ENCODE measurements around the gene CDC42EP5.
A peak's percentile ranks its signal among the peaks of the same experiment; 100 is the strongest.
"Not testable (repeated sequence)": the region's sequence is repeated elsewhere in the genome, so short reads cannot be mapped to it uniquely, and the experiment has no call there.

CDC42EP5 gene

DNA sequence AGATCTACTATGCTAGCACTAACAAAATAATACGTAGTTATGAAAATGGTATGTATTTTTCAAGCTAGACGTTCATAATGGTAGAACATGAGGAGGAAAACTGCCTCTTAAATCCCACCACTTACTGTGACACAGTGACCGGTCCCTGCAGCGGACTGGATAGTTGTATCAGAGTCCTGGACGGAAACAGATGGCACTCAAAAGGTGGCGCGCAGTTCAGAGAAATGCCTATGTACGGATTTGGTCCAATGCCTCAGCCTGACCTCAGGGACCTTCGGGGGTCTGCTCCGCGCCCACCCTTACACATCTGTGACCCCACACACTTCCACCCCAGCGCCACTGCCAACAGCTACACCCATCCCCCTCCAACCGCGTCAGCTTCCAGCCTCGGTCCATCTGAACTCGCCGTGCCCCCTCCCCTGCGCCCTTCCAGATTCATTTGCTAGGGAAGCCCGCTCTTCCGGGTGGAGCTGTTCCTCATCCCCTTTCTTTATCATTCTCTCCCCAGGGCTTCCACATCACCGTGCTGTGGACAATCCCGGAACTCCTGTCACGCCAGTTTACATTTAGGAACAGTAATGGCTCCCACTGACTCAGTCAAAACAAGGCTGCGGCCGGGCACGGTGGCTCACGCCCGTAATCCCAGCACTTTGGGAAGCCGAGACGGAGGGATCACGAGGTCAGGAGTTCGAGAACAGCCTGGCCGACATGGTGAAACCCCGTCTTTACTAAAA is 24.9 kb downstream of the CDC42EP5 start:
- DNase-seq: peak; percentile 52 to 56

DNA sequence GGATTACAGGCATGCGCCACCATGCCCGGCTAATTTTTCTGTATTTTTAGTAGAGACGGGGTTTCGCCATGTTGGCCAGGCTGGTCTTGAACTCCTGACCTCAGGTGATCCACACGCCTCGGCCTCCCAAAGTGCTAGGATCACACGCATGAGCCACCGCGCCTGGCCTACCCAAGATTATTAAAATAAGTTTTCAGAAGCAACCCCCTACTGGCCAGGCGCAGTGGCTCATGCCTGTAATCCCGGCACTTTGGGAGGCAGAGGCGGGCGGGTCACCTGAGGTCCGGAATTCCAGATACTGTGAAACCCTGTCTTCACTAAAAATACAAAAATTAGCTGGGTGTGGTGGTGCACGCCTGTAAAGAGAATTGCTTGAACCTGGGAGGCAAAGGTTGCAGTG is 26.7 kb downstream of the CDC42EP5 start:
- not testable (repeated sequence) for DNase-seq

DNA sequence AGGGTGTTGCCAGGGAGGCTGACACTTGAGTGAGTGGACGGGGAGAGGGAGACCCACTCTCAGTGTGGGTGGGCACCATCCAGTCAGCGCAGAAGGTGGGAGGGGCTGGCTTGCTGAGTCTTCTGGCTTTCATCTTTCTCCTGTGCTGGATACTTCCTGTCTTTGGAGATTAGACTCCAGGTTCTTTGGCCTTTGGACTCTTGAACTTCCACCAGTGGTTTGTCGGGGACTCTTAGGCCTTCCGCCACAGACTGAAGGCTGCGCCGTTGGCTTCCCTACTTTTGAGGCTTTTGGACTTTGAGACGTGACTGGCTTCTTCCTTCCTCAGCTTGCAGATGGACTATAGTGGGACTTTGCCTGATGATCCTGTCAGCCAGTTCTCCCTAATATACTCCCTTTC is 28.4 kb downstream of the CDC42EP5 start:
- no peak for DNase-seq

DNA sequence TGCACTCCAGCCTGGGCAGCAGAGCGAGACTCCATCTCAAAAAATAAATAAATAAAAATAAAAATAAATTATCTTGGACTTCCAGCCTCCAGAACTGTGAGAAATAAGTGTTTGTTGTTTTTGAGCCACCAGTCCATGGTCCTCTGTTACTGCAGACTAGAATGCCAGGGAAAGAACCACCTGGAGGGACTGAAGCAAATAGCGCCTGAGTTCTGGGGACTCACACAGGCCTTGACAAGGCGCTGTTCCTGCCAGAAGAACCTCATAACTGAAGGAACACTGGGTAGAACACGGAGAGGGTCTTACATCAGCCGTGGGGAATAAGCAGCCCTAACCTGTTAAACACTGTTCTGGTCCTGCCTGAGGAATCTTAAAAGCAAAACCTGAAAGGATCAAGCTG is 32.5 kb downstream of the CDC42EP5 start:
- no peak for DNase-seq

DNA sequence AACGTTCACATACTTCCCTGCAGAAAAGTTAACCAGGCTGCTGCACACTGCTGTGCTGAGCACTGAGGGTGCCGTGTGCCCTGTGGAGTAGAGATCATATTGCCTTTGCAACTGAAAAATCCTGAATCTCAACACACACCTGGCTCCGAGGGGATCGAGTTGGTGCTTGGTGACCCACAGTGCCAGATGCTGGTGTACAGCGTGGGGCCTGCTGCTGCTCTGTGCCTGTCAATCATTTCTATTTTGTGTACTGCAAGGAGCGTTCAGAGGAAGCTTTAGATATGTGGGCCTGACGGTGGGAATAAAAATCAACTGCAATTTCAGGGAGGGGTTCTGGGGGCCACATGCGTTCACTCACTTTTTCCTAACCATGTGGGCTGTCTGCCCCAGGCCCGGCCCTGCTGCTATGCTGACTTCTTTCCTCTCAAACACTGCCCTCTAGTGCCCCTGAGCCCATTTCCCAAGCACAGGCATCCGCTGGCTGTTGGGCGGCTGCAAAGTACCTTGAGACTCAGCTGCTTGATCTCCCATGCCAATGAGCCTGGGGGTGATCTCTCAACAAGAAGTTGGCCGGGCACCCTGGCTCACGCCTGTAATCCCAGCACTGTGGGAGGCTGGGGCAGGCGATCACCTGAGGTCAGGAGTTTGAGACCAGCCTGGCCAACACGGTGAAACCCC is 33.8 kb downstream of the CDC42EP5 start:
- DNase-seq: peak in 1 of 2 donors; percentile 22

DNA sequence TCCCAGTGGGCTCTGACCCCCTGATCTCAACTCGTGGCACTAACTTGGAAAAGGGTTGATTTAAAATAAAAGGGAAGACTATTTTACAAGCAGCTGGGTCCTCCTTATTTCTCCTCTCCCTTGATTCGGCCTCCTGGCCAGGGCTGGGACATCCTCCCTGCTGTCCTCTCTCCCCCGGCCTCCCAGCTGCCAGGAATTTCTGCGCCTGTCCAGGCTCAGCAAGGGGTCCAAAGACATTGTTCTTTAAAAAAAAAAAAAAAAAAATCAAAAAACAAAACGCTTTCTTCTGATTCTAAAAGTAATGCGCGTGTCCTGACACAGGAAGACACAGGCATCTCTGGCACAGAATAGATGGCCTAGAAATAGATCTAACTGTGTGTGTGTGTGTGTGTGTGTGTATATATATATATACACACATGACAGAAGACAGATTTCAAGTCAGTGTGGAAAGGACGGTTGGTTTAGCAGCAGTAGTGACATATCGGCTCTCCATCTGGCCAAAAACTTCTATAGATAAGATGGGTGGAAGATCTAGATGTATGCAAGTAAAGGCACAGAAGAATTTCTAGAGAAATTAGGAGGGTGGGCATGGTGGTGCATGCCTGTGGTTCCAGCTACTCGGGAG is 36.4 kb downstream of the CDC42EP5 start:
- DNase-seq: no peak

DNA sequence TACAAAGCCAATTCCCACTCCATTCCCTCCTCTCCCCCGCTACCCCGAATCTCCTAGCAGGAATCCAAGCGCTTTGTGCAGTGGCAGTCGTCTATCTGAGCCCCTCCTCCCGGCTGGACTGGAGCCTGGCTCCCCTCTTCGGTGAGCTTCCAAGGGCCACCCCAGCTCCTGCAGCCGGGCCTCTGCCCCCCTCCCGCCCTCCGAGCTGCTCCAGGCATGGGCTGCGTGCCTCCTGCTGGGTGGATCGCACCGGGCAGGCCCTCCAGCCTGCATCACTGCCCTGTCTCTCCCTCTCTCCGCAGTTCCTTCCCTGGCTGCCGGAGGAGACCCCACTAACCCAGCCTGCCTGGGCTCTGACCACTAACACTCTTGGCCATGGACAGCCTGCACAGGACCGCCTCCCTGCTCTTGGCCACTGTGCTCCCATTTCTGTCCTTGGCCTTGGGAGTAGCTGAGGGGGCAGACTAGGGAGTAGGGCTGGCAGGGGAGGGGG is 37.0 kb downstream of the CDC42EP5 start:
- no peak for DNase-seq

DNA sequence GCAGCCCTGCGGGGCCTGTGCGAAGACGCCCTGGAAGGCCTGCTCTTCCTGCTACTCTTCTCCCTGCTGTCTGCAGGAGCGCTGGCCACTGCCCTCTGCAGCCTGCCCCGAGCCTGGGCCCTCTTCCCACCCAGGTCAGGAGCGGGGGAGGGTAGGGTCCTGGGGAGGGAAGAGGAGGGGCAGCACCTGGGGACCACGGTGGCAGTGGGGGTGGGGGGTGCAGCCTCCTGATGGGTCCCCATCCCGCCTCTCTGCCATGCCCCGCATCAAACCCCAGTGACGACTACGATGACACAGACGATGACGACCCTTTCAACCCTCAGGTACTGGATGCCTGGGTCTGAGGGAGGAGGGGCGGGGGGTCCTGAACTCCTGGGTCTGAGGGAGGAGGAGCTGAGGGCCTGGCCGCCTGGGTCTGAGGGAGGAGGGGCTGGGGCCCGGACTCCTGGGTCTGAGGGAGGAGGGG is 37.5 kb downstream of the CDC42EP5 start:
- no peak for DNase-seq

DNA sequence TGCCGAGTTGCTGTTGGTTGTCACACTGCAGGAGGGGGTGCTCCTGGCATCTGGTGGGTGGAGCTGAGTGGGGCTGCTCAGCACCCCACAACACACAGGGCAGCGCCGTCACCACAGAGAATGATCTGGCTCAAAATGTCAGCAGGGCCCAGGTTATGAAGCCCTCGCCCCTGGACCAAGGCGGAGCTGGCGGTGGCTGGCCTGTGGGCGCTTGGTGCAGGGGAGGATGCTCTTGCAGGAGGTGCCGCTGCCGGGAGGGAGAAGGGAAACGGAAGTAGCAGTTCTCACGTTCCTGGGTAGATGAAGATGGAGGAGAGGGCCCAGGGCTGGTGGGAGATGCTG is 38.3 kb downstream of the CDC42EP5 start:
- no peak for DNase-seq

DNA sequence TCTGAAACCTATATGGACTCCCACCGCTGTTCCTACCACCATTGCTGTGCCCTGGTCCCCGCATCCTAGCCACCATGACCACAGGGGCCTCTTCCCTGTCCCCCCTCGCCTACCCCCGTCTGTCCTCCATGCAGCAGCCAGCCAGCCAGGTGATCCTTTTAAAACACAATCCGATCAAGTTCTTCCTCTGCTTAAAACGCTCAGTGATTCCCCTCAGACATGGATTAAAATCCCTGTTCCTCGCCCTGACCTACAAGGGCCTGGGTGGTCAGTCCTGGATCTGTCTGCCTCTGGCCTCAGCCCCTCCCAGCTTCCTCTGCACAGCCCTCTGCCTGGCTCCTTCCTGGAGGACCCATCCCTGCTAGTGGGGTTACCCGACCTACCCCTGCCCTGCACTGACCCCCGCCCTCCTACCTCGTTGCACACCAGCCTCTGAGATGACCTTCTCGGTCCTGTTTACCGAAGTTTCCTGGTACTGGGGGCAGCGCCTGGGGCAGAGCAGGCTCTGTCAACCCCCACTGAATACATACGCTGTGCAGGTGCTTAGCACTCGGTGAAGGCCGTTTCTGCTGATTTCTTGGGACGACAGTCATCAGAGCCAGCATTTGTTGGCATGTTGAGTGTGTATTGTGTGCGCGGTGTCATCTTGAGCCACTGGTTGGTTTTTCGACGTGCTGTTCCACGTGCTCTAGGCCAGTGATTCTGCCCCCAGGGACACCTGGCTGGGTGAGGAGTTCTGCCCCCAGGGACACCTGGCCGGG is 38.8 kb downstream of the CDC42EP5 start:
- DNase-seq: no peak

DNA sequence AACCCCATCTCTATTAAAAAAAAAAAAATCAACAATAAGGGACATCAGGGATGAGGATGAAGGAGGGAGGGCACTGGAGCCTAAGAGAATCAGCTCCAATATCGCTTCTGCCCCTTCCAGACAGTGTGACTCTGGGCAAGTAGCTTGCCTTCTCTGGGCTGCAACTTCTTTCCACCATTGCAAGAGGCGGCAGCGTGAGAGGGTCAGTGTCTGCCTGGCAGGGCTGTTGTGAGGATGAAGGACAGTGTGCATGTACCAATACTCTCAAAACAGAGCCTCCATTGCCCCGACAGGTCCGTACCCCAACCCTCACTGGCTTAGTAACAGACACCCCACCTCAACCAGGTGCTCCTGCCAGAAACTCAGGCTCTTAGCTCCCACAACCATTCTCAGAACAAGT is 39.4 kb downstream of the CDC42EP5 start:
- no peak for DNase-seq

DNA sequence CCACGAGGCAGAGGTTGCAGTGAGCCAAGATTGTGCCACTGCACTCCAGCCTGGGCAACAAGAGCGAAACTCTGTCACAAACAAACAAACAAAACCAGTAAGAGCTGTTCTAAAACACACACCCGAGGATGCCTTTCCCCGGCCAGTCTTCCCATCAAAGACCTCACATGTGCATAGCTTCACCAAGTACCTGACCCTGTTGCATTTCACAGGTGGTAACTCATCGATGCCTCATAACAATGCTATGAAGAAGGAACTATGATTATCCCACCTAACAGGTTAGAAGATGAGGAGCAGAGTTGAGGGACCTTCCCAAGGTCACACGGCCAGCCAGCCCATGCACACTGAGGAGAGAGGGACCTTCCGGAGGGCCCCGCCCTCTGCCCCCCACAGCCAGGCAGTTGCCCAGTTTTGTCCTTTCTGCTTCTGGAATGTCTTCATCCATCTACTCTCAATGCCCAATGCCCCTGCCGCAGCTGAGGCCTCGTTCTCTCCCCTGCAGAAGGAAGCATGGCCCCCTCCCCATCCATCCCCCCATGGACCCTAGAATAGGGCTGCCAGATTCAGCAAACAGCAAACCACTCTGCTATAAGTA is 40.9 kb downstream of the CDC42EP5 start:
- no peak for DNase-seq

DNA sequence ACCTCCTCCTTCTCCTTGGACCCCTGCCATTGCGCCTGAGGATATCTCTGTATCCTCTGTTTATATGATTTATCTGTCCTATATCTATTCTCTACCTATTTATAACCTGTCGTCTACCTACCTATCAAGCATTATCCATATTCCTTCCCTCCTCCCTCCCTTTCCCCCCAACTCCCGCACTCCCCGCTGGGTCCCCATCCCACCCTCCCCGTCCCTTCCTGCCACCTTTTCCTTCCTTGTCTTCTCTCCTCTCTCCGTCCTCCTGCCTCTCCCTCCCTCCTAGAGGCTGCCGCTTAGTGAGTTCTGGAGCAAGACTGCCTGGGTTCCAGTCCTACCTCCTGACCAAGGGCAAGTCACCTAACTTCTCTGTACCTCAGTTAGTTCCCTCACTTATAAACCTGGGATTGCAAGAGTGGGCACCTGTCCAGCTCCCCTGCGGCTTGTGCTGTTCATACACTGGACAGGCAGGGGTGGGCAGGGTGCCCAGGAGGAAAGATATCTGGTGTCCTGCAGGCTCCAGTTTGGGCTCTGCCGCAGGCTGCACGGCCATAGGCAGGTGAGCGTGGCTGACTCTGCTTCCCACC is 41.7 kb downstream of the CDC42EP5 start:
- no peak for DNase-seq

DNA sequence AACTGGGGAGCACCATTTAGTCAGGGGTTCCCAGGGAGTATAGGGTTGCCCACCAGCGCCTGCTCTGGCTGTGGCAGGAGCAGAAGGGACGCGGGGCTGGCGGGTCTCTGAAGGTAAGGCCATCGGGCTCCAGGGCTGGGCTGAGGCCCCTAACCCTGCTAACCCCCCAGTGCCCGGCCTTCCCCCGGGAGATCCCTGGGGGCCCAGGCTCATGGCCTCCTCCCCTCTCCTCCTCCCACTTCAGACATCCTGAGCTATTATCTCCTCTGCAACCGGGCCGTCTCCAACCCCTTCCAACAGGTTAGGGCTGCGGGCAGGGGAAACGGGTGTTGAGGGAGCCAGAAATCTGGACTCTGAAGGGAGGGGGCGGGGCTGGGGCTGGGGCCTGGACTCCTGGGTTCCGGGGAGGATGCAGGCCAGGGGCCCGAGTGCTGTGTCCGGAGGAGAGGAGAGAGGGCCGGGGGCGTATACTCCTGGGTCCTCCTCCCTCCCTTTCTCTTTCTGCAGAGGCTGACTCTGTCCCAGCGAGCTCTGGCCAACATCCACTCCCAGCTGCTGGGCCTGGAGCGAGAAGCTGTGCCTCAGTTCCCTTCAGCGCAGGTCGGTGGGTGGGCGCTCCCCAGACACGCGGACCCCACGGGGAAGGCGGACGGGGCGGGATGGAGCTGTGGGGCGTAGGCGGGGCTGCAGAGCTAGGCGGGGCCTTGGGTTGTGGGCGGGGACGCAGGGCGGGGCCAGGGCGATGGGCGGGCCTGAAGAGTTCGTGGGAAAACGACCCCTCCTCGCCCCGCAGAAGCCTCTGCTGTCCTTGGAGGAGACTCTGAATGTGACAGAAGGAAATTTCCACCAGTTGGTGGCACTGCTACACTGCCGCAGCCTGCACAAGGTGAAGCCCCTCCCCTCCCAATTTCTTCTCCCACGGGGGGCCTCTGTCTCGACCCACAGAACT is 42.5 kb downstream of the CDC42EP5 start:
- peak; percentile 7 to 47 for DNase-seq

DNA sequence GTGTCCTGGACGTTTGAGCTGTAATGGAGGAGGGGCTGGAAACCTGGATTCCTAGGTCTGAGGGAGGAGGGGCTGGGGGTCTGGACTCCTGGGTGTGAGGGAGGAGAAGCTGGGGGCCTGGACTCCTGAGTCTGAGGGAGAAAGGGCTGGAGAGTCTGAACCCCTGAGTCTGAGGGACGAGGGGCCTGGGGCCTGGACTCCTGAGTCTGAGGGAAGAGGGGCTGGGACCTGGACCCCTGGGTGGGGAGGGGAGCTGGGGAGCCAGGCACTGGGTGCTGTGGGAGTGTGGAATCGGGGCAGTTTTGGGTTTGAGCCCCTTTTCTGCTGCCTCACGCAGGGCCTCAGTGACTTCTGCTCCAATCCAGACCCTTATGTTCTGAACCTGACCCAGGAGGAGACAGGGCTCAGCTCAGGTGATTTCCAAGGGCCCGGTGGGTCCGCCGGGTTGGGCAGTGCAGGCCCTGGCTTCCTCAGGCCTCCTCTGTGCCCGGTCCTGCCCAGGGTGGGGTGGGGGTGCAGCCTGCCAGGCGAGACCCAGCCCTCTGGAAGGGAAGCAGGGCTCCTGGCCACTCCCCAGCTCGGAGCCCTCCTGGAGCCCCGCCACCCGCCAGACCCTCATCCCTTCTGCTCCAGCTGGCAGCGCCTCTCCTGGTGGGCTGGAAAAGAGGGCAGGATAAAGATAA is 43.4 kb downstream of the CDC42EP5 start:
- DNase-seq: no peak

DNA sequence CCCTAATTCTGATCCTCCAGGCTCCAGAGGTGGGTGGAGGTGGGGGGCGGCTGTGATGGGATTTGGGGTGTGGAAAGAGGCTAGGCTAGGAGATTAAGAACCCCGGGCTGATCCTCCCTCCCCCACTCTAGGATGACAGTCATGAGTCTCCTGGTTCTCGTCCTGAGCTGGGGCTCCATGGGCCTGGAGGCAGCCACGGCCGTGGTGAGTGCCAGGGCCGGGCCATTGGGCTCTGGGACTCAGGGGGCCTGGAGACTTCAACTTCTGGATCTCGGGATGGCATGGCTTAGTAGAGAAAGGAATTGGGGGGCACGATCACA is 44.0 kb downstream of the CDC42EP5 start:
- DNase-seq: no peak

DNA sequence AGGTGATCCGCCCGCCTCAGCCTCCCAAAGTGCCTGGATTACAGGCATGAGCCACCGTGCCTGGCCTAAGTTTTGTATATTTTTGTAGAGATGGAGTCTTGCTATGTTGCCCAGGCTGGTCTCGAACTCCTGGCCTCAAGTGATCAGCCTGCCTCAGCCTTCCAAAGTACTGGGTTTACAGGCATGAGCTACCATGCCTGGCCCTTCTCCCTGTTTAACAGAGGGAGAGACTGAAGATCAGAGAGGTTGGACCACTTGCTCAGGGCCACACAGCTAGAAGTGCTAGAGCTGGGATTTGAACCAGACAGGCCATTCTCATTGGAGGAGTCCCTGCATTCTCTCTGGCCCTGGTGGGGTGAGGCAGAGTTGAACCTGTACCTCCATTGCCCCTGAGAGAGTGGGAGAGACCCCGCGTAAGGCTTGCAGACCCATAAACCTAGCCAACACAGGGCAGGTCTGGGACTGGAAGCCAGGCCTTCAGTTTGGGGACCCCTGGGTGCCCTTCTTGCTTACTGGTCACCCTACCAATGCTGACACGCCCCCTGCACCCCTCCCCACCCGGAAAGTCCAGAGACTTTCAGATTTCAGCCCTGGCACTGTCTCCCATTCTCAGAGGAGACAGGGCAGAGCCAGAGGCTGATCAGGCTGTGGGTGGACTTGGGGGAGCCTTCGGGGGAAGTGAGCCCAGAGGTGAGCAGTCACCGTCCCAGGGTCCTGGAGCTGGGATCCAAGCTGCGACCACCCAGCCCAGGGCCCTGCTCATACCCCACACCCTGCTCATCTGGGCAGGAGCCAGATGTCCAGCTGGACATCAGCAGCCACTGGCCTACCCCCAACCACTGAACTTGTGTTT is 44.5 kb downstream of the CDC42EP5 start:
- DNase-seq: no peak

DNA sequence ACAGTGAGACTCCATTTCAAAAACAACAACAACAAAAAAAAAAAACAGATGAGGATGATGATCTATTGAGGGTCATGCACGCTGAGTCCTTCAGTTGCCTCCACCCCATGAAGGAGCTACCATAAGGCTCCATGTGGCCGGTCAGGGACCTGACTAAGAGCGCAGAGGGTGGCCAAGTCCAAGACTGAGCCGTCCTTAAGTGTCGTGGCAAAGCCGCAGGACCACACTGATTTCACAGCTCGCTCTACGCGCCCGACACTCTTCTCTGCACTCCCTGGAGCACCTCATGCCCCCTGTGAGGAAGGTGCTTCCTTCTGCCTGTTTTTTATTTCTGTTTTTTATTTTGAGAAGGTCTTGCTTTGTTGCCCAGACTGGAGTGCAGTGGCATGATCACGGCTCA is 45.5 kb downstream of the CDC42EP5 start:
- DNase-seq: no peak

DNA sequence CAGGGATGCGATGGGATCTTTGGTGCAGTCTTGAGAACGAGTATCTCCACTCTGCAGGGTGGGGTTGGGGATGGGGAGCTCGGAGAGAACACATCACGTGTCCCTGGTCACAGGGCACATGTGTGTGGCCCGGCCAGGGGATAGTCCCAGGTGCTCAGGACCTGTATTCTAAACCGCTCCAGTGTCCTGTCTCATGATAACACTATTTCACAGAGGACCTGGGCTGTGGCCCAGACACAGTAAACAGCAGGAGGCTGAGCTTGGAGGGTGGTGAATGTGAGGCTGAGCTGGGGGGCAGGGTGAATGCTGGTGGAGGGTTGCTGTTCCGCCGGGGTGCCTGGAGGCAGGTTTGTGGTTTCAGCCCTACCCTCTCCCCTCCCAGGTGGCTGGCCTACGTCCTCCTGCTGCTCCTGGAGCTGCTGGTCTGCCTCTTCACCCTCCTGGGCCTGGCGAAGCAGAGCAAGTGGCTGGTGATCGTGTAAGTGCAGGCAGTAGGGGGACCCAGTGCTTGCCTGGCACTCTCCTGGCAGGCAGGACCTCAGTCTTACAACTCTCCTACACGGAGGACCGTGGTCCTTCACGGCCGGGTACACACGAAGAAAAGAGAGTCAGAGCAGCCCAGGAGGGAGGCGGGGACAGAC is 46.7 kb downstream of the CDC42EP5 start:
- no peak for DNase-seq
